Fibroblast of pulmonary artery (primary cell): ENCODE measurements around the gene RALGPS1.

Source experiments
- DNase-seq: peaks from one replicate; pipeline ENCODE4 v3.0.0-alpha.2; 2010; ENCODE audit warnings: low read depth
- H3K4me3 ChIP-seq: replicated peaks from 2 replicates; pipeline ENCODE4 v1.5.1; 2011; ENCODE audit warnings: low read depth, mild to moderate bottlenecking, control low read depth, low read length, moderate library complexity
- CTCF ChIP-seq: IDR thresholded peaks from 2 replicates; pipeline ENCODE4 v1.5.1; 2011; ENCODE audit warnings: mild to moderate bottlenecking, control low read depth, low read length, inconsistent platforms; ENCODE audit errors: missing control alignments

The RALGPS1 gene

GRCh38 chr9:127067603-127068220, 153.1 kb downstream of the RALGPS1 start:
- no peak overlapping the region for H3K4me3 ChIP-seq
- no peak for TF ChIP-seq CTCF
- DNase-seq: no peak

GRCh38 chr9:127074561-127075548, 160.3 kb downstream of the RALGPS1 start:
- no peak for DNase-seq
- H3K4me3 ChIP-seq: no peak overlapping the region
- TF ChIP-seq CTCF: no peak

GRCh38 chr9:127075624-127076372, 161.2 kb downstream of the RALGPS1 start:
- no peak overlapping the region for H3K4me3 ChIP-seq
- TF ChIP-seq CTCF: no peak

GRCh38 chr9:127076860-127077643, 162.5 kb downstream of the RALGPS1 start:
- no peak overlapping the region for H3K4me3 ChIP-seq
- no peak for TF ChIP-seq CTCF
- peak; percentile 24 for DNase-seq

More at GRCh38 chr9:127075624-127076372, 161.2 kb downstream of the RALGPS1 start:
- DNase-seq: no peak

- TF ChIP-seq CTCF: no peak
- DNase-seq: no peak
These were observed 163.0 kb downstream of the RALGPS1 start for GRCh38 chr9:127077644-127077946.

GRCh38 chr9:127078336-127078735, 163.8 kb downstream of the RALGPS1 start:
- no peak for DNase-seq
- no peak for TF ChIP-seq CTCF
- H3K4me3 ChIP-seq: no peak overlapping the region

More at GRCh38 chr9:127077644-127077946, 163.0 kb downstream of the RALGPS1 start:
- H3K4me3 ChIP-seq: no peak overlapping the region
